IPS-20b (cell line): ENCODE data around the gene PIAS3.
A peak's percentile ranks its signal among the peaks of the same experiment; 100 is the strongest.

ENCODE experiments used
- H3K27ac ChIP-seq: one replicate; pipeline ENCODE4 v1.5.1; 2013; ENCODE audit warnings: low read length
- H3K27me3 ChIP-seq: 2 replicates; pipeline ENCODE4 v1.6.1; 2013; ENCODE audit warnings: mild to moderate bottlenecking, low read length, inconsistent platforms; ENCODE audit not compliant: insufficient read depth
- H3K36me3 ChIP-seq: 2 replicates; pipeline ENCODE4 v1.6.1; 2013; ENCODE audit warnings: low read depth, mild to moderate bottlenecking, inconsistent platforms, low read length, moderate library complexity; ENCODE audit not compliant: insufficient read depth
- H3K4me1 ChIP-seq: 2 replicates; pipeline ENCODE4 v1.6.1; 2013; ENCODE audit warnings: mild to moderate bottlenecking, control low read depth, inconsistent platforms, low read length, moderate library complexity; ENCODE audit not compliant: insufficient read depth
- H3K4me3 ChIP-seq: 2 replicates; pipeline ENCODE4 v1.5.1; 2013; ENCODE audit warnings: mild to moderate bottlenecking, low read length, inconsistent platforms
- H3K9ac ChIP-seq: 2 replicates; pipeline ENCODE4 v1.6.1; 2013; ENCODE audit warnings: low read depth, mild to moderate bottlenecking, inconsistent platforms, low read length, moderate library complexity
- H3K9me3 ChIP-seq: 2 replicates; pipeline ENCODE4 v1.6.1; 2013; ENCODE audit warnings: mild to moderate bottlenecking, low read depth, low read length, inconsistent platforms; ENCODE audit not compliant: insufficient read depth

Gene PIAS3

GRCh38 chr1:145858901-145859490 lies at the start of gene PIAS3:
Gene PIAS3 (minus strand): TSS chr1:145859081. CDS start chr1:145858990, 91 bp downstream.
- Histone ChIP-seq H3K27ac (peak within 1 kb of the TSS; percentile 51), H3K27me3 (no peaks in the 10 kb centered on the region)

DNA sequence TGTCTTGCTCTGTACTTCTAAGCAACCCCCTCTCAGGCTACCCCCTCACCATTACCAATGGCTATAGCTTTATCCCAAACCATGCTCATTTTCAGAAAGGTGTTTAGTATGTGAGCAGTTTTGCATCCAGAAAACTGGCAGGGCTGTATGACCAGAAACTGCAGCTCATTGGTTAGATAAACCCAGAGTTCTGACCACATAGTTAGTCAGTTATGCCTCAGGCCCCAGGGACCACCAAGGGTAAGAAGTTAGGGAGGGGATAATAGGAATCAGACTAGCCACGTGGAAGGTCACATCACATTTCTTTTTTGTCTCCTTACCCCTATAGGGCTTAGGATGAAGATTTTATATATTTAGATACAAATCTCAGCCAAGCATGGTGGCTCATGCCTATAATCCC lies 49.8 kb upstream of the PIAS3 start:
- no peak overlapping the region for H3K9ac ChIP-seq
- H3K4me3 ChIP-seq = no peak overlapping the region
- H3K27ac ChIP-seq = no peak overlapping the region

More at GRCh38 chr1:145858901-145859490, at the start of gene PIAS3:
- Histone ChIP-seq H3K4me3 (peak within 1 kb of the TSS; percentile 99), H3K9me3 (peaks cover 5% of the 10 kb centered on the region; the same call in 1 of the 2 replicates), H3K36me3 (peaks cover 34% of the 10 kb centered on the region), H3K4me1 (no peaks in the 10 kb centered on the region; the same call in 1 of the 2 replicates), H3K9ac (peak within 1 kb of the TSS; percentile 89; the same call in 1 of the 2 replicates)

GRCh38 chr1:145906954-145907753 lies 48.3 kb upstream of the PIAS3 start:
- Histone ChIP-seq H3K9ac (no peak overlapping the region), H3K9me3 (no peaks in the 10 kb centered on the region), H3K27ac (no peak overlapping the region)

More for the DNA sequence above, 49.8 kb upstream of the PIAS3 start:
- peaks cover 12% of the 10 kb centered on the region; the same call in 1 of the 2 replicates for H3K36me3 ChIP-seq
- H3K9me3 ChIP-seq = no peaks in the 10 kb centered on the region
- peaks cover 3% of the 10 kb centered on the region for H3K4me1 ChIP-seq
- no peaks in the 10 kb centered on the region for H3K27me3 ChIP-seq

DNA sequence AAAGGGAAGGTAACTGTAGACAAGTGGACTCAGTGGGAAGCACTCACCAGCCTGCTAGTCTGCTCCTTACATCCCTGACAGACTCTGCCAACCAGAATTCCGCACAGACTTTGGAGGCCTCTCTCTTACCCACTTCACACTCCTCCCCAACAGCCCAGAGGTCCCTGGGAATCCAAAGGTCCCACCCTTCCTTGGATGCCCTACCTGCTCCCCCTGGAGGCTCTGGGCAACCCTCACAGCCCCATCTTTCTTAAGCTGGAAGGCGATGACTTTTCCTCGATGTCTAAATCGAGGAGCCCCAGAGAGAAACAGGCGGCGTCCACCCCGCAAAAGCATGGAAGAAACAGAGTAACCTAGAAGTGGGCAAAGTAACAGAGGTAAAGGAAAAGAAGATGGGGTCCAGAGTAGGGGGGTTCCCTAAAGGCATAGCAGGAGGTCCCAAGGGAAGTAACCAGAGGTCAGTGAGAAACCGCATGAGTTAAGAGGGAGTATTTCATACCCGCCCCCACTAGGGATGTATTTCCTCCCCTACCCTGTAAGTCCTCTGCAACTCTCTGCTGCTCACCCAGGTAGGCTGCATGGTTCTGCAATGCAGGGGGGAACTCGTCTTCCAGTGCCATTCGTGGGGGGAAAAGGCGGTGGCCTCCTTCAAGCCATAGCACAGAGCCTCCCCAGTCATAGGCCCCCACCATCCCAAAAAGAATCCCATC lies 42.6 kb upstream of the PIAS3 start:
- no peaks in the 10 kb centered on the region for H3K4me1 ChIP-seq
- no peak overlapping the region for H3K27ac ChIP-seq
- no peaks in the 10 kb centered on the region for H3K9me3 ChIP-seq
- H3K36me3 ChIP-seq = no peaks in the 10 kb centered on the region
- H3K4me3 ChIP-seq = no peak overlapping the region
- H3K27me3 ChIP-seq = no peaks in the 10 kb centered on the region
- H3K9ac ChIP-seq = no peak overlapping the region

More at GRCh38 chr1:145906954-145907753, 48.3 kb upstream of the PIAS3 start:
- Histone ChIP-seq H3K4me3 (no peak overlapping the region), H3K36me3 (peaks cover 12% of the 10 kb centered on the region; the same call in 1 of the 2 replicates), H3K27me3 (no peaks in the 10 kb centered on the region), H3K4me1 (peaks cover 3% of the 10 kb centered on the region)

- H3K4me3 ChIP-seq = no peak overlapping the region
These were observed 39.9 kb upstream of the PIAS3 start for GRCh38 chr1:145898756-145899155.

DNA sequence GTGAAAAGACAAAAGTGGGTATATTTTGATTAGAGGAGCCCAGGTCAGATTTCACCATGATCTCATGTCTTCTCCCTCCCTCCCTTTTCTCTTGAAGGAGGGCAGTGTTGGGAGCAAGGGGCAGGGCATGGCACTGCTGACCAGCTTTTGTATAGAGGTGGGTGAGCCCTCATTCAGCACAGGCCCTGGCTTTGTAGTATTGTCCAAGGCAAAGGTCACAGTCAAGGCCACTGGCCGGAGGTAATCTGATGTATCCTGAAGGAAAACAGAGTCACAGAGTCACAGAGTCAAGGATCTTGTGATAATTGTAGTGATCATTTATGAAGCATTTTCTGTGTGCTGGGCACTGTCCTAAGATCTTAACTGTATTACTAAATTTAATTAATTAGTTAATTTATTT lies 39.1 kb upstream of the PIAS3 start:
- Histone ChIP-seq H3K36me3 (no peaks in the 10 kb centered on the region), H3K27ac (no peak overlapping the region), H3K9ac (no peak overlapping the region), H3K9me3 (no peaks in the 10 kb centered on the region), H3K4me1 (no peaks in the 10 kb centered on the region), H3K4me3 (no peak overlapping the region), H3K27me3 (0 out of 2 replicates have a peak, but pooled peaks cover 4% of the 10 kb centered on the region)

More at GRCh38 chr1:145898756-145899155, 39.9 kb upstream of the PIAS3 start:
- Histone ChIP-seq H3K4me1 (no peaks in the 10 kb centered on the region), H3K27me3 (0 out of 2 replicates have a peak, but pooled peaks cover 4% of the 10 kb centered on the region), H3K36me3 (no peaks in the 10 kb centered on the region), H3K9ac (no peak overlapping the region), H3K9me3 (no peaks in the 10 kb centered on the region), H3K27ac (no peak overlapping the region)

DNA sequence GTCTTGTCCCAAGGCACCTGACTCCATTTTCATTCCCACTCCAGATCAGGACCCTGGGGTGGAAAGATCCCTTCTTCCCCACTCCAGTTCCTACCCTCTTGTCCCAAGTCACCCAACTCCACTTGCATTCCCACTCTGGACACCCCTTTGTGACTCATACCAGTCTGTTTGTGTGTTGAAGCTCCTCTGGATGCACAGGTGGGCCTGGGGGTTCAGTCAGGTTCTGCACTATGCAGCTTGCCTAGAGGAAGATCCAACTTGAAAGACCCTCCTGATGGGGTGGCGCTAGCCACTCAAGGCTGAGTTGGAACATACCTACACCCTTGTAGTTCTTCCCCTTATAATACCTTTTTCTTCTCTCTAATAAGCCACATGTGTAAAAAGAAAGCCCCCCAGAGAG lies 36.6 kb upstream of the PIAS3 start:
- H3K4me1 ChIP-seq = peaks cover 4% of the 10 kb centered on the region; the same call in 1 of the 2 replicates
- 0 out of 2 replicates have a peak, but pooled peaks cover 4% of the 10 kb centered on the region for H3K27me3 ChIP-seq
- H3K9me3 ChIP-seq = no peaks in the 10 kb centered on the region
- H3K4me3 ChIP-seq = no peak overlapping the region
- no peaks in the 10 kb centered on the region for H3K36me3 ChIP-seq
- no peak overlapping the region for H3K9ac ChIP-seq
- H3K27ac ChIP-seq = no peak overlapping the region

GRCh38 chr1:145893306-145894055 lies 34.6 kb upstream of the PIAS3 start:
- Histone ChIP-seq H3K4me3 (no peak overlapping the region), H3K36me3 (no peaks in the 10 kb centered on the region), H3K9me3 (no peaks in the 10 kb centered on the region), H3K27me3 (0 out of 2 replicates have a peak, but pooled peaks cover 4% of the 10 kb centered on the region), H3K27ac (no peak overlapping the region), H3K4me1 (peaks cover 4% of the 10 kb centered on the region; the same call in 1 of the 2 replicates), H3K9ac (no peak overlapping the region)

DNA sequence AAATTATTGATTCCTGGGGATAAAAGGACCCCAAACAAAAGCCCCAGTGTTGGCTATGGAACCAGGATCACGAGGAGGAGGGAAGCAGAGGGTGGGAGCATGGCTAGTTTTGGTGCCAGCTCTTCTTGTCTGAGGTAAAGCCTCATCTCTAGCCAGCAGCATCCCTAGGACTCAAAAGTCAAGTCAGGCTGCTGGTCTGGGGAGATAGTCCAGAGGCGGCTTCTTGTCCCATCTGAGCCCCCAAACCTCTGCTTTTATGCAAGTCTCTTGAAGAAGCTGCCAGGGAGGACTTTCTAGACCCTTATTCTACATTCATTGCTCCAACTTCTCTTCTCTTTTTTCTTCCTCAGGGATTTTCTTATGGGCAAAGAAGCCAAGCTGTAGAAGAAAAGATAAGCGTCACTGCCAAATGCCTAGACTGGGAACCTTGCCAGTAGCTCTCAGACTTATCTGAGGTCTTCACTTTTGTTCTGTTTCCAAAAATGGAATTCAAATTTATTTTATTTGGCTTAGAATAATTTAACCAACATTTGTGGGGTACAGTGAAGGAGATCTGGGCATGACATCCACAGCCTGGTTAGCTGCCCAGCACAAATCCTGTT lies 33.7 kb upstream of the PIAS3 start:
- H3K4me1 ChIP-seq = peaks cover 4% of the 10 kb centered on the region; the same call in 1 of the 2 replicates
- H3K4me3 ChIP-seq = peak overlapping the region; percentile 60
- peak overlapping the region; percentile 69; the same call in 1 of the 2 replicates for H3K9ac ChIP-seq
- H3K36me3 ChIP-seq = no peaks in the 10 kb centered on the region
- 0 out of 2 replicates have a peak, but pooled peaks cover 4% of the 10 kb centered on the region for H3K27me3 ChIP-seq
- H3K27ac ChIP-seq = no peak overlapping the region
- H3K9me3 ChIP-seq = no peaks in the 10 kb centered on the region

GRCh38 chr1:145891587-145892485 lies 33.0 kb upstream of the PIAS3 start:
- Histone ChIP-seq H3K4me1 (peaks cover 4% of the 10 kb centered on the region; the same call in 1 of the 2 replicates), H3K27ac (no peak overlapping the region), H3K9ac (peak overlapping the region; percentile 69; the same call in 1 of the 2 replicates), H3K9me3 (no peaks in the 10 kb centered on the region), H3K27me3 (0 out of 2 replicates have a peak, but pooled peaks cover 4% of the 10 kb centered on the region), H3K36me3 (no peaks in the 10 kb centered on the region), H3K4me3 (peak overlapping the region; percentile 60)
